Epithelial cell of proximal tubule (primary cell): Measurements from ENCODE around the gene ISLR2. TPM values are rescaled to one million over a fixed set of nuclear protein-coding genes. Genes with fewer than 3 reads are reported as not detected.
A peak's percentile ranks its signal among the peaks of the same experiment; 100 is the strongest.

Experiments
- DNase-seq: peaks from one replicate; pipeline ENCODE4 v3.0.0-alpha.2; 2011; ENCODE audit warnings: low read depth
- H3K4me3 ChIP-seq: 2 replicates; pipeline ENCODE4 v1.5.1; 2011; ENCODE audit warnings: low read depth, mild to moderate bottlenecking, low read length
- CTCF ChIP-seq: conservative IDR thresholded peaks from 2 replicates; pipeline ENCODE4 v1.5.1; 2012; ENCODE audit warnings: low read depth, mild to moderate bottlenecking, low read length
- total RNA-seq: library from RNA; depleted of rRNA; stranded (reverse); fragments of >200 nt; gene quantifications from 2 replicates; pipeline ENCODE4 v1.2.3, GENCODE V29; 2015

ISLR2 gene
- total RNA-seq, 1 donor from 2014 or later, result not detected

GRCh38 chr15:74131628-74132413 is 1.4 kb downstream of the ISLR2 start:
- no peak for DNase-seq
- no peak for TF ChIP-seq CTCF

GRCh38 chr15:74132681-74133651 is 2.6 kb downstream of the ISLR2 start:
- DNase-seq, result no peak
- no peak overlapping the region for H3K4me3 ChIP-seq
- TF ChIP-seq CTCF, result peak; percentile 19

More at GRCh38 chr15:74131628-74132413, 1.4 kb downstream of the ISLR2 start:
- H3K4me3 ChIP-seq, result no peak overlapping the region

GRCh38 chr15:74133694-74134386 is 3.5 kb downstream of the ISLR2 start:
- no peak overlapping the region for H3K4me3 ChIP-seq
- TF ChIP-seq CTCF, result no peak
- DNase-seq, result no peak

GRCh38 chr15:74134387-74135027 is 4.1 kb downstream of the ISLR2 start:
- H3K4me3 ChIP-seq, result no peak overlapping the region
- TF ChIP-seq CTCF, result peak; percentile 69
- DNase-seq, result no peak

- TF ChIP-seq CTCF, result no peak
- no peak overlapping the region for H3K4me3 ChIP-seq
- DNase-seq, result no peak
Measured at GRCh38 chr15:74135041-74135565, 4.7 kb downstream of the ISLR2 start.

- no peak for TF ChIP-seq CTCF
- DNase-seq, result no peak
- peak overlapping the region; percentile 41 for H3K4me3 ChIP-seq
Measured at GRCh38 chr15:74136540-74136813, 6.1 kb downstream of the ISLR2 start.
